ENCODE results near the gene EXOC5.

Gene EXOC5

DNA sequence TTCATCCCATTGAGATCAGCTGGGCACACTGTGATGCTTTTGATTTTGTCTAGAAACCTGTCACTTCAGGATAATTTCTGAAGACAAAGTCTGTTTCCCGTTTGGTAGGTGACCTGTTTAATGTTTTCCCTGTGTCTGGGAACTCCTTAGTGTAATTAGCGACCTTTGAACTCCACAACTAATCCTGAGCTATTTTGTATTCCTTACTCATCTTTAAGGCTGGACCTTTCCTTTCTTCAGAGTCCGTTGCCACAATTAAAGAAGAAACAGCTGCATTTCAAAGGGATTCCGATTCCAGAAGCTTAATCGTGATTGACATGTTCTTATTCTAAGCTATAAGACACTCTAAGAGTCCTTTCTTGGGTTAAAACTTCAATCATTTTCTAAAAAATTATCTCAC lies 22.0 kb upstream of the EXOC5 start:
- no peak overlapping the region for H3K4me2 ChIP-seq (ENCODE audit: low read length)
- H3K27ac ChIP-seq (ENCODE audit: low read depth, low read length) = no peak overlapping the region
- H4K20me1 ChIP-seq (ENCODE audit: control insufficient read depth, insufficient read depth, low read depth, low read length) = peaks cover 4% of the 10 kb centered on the region; the same call in 1 of the 2 replicates
- no peak overlapping the region for H3K4me3 ChIP-seq (ENCODE audit: low read length)
- H3K36me3 ChIP-seq (ENCODE audit: control insufficient read depth, low read length) = peaks cover 34% of the 10 kb centered on the region
- no peaks in the 10 kb centered on the region for H3K9me3 ChIP-seq (ENCODE audit: control insufficient read depth, insufficient read depth, low read length)
- H3K27me3 ChIP-seq (ENCODE audit: control insufficient read depth, low read length) = no peaks in the 10 kb centered on the region
- TF ChIP-seq, protein P1, sequence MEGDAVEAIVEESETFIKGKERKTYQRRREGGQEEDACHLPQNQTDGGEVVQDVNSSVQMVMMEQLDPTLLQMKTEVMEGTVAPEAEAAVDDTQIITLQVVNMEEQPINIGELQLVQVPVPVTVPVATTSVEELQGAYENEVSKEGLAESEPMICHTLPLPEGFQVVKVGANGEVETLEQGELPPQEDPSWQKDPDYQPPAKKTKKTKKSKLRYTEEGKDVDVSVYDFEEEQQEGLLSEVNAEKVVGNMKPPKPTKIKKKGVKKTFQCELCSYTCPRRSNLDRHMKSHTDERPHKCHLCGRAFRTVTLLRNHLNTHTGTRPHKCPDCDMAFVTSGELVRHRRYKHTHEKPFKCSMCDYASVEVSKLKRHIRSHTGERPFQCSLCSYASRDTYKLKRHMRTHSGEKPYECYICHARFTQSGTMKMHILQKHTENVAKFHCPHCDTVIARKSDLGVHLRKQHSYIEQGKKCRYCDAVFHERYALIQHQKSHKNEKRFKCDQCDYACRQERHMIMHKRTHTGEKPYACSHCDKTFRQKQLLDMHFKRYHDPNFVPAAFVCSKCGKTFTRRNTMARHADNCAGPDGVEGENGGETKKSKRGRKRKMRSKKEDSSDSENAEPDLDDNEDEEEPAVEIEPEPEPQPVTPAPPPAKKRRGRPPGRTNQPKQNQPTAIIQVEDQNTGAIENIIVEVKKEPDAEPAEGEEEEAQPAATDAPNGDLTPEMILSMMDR (IDR thresholded peaks at IDR 0.05; ENCODE audit: low read depth, low read length, poor library complexity, severe bottlenecking) = no peak
- 0 out of 2 replicates have a peak, but pooled peaks cover 4% of the 10 kb centered on the region for H3F3A ChIP-seq (ENCODE audit: control insufficient read depth, insufficient read depth)
- H3K79me2 ChIP-seq (ENCODE audit: control insufficient read depth, low read length) = no peaks in the 10 kb centered on the region
- H3K9me2 ChIP-seq (replicated peaks; ENCODE audit: control insufficient read depth, low read length) = no peaks in the 10 kb centered on the region
- H3K4me1 ChIP-seq (ENCODE audit: control insufficient read depth, low read length) = no peaks in the 10 kb centered on the region

DNA sequence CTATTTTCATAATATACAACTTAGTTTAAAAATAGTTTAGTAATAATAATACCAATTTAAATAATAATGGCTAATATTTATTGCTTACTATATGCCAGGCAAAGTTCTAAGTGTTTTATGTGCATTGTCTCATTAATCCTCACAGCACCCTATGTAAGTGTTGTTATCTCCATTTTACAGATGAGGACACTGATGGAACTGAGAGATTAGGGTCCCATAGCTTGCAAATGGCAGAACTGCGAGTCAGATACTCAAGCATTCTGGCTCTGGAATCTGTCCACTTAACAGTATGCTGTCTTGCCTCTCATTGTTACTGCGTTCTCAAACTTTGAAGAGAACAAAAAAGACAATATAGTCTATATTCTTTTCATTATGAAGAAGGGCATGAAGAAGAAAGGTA lies 19.0 kb upstream of the EXOC5 start:
- Histone ChIP-seq H4K20me1 (ENCODE audit: control insufficient read depth, insufficient read depth, low read depth, low read length) (peaks cover 5% of the 10 kb centered on the region), H3K27ac (ENCODE audit: low read depth, low read length) (no peak overlapping the region), H3K4me1 (ENCODE audit: control insufficient read depth, low read length) (no peaks in the 10 kb centered on the region), H3K79me2 (ENCODE audit: control insufficient read depth, low read length) (no peaks in the 10 kb centered on the region), H3K27me3 (ENCODE audit: control insufficient read depth, low read length) (no peaks in the 10 kb centered on the region), H3K4me2 (ENCODE audit: low read length) (no peak overlapping the region), H3K9me3 (ENCODE audit: control insufficient read depth, insufficient read depth, low read length) (no peaks in the 10 kb centered on the region), H3K36me3 (ENCODE audit: control insufficient read depth, low read length) (peaks cover 59% of the 10 kb centered on the region), H3F3A (ENCODE audit: control insufficient read depth, insufficient read depth) (no peaks in the 10 kb centered on the region), H3K4me3 (ENCODE audit: low read length) (no peak overlapping the region), H3K9me2 (replicated peaks; ENCODE audit: control insufficient read depth, low read length) (no peaks in the 10 kb centered on the region)
- TF ChIP-seq, protein P1 (IDR thresholded peaks at IDR 0.05; ENCODE audit: low read depth, low read length, poor library complexity, severe bottlenecking) = no peak
- no peak for TF ChIP-seq EZH2phosphoT487 (IDR thresholded peaks at IDR 0.05; ENCODE audit: borderline replicate concordance, low read length)

DNA sequence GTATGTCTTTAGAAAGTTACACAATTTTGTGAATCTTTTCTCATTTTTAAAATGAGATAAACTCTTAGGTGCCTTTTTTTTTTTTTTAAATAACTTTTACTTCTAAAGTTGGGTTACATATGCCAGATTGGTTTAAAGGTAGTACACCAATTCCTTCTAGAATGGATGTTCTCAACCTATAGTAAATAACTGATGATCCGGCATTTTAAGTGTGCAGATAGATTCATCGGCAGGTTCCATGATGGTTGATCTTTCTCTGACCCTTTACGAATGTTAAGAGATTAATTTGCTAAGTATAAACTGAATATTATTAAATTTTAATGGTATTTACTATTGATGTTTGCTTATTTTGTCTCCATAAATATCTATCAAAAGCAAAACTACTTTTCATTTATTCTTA lies 8.4 kb upstream of the EXOC5 start:
- Histone ChIP-seq H3K9me3 (ENCODE audit: control insufficient read depth, insufficient read depth, low read length) (no peaks in the 10 kb centered on the region), H3K4me2 (ENCODE audit: low read length) (no peak overlapping the region), H3K36me3 (ENCODE audit: control insufficient read depth, low read length) (peaks cover 69% of the 10 kb centered on the region), H3F3A (ENCODE audit: control insufficient read depth, insufficient read depth) (no peaks in the 10 kb centered on the region), H3K4me1 (ENCODE audit: control insufficient read depth, low read length) (peaks cover 9% of the 10 kb centered on the region), H3K4me3 (ENCODE audit: low read length) (no peak overlapping the region), H3K9me2 (replicated peaks; ENCODE audit: control insufficient read depth, low read length) (no peaks in the 10 kb centered on the region), H3K27ac (ENCODE audit: low read depth, low read length) (no peak overlapping the region), H3K79me2 (ENCODE audit: control insufficient read depth, low read length) (peaks cover 55% of the 10 kb centered on the region), H3K27me3 (ENCODE audit: control insufficient read depth, low read length) (no peaks in the 10 kb centered on the region), H4K20me1 (ENCODE audit: control insufficient read depth, insufficient read depth, low read depth, low read length) (0 out of 2 replicates have a peak, but pooled peaks cover 2% of the 10 kb centered on the region)
- no peak for TF ChIP-seq EZH2phosphoT487 (IDR thresholded peaks at IDR 0.05; ENCODE audit: borderline replicate concordance, low read length)
- TF ChIP-seq, protein P1 (IDR thresholded peaks at IDR 0.05; ENCODE audit: low read depth, low read length, poor library complexity, severe bottlenecking) = no peak
